Measurements from ENCODE around the gene SLC36A1.

SLC36A1 gene

GRCh38 chr5:151541571-151541970 is 94.2 kb downstream of the SLC36A1 start:
- DNase-seq, result no peak

All from activated T-cell treated with anti-CD3 and anti-CD28 coated beads for 4 hours (primary cell).